ENCODE data around the gene SLC22A2. TPM values are rescaled to one million over a fixed set of nuclear protein-coding genes. Genes with fewer than 3 reads are reported as not detected.

Gene SLC22A2
- total and polyA plus RNA-seq, 2 of the 13 experiments (the other 11 are each of a cell fraction or from before 2014, with no cell fraction given): not detected

DNA sequence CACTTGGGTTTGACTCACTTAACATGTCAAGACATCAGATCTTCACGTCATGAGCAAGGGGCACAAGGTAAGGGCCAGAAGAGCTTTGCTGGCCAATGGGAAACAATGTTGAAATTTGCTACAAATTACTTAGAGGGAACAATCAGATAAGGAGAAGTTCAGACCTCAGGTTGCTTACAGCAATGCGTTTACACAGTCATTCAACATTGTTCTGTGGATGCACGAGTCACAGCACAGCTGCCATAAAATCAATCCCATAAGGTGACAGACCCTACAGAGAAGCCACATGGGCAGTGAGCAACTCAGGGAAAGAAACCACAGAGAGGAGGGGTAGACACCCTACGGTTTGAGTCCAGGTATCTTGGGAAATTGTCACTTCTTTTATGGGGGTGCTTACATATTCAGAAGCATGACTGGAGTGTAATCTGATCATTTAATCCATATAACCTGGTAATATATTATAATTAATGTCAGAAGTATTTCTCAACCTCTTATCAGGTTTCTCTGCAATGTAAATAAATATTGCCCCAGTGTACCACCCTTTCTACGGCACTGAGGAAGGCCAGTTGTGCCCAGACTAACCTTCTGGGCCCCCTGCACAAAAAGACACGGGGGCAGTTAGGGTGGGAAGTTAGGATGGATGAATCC, 2.3 kb upstream of the SLC22A2 start:
- Histone ChIP-seq H3K4me2 (ENCODE audit: low read depth, low read length) (no peak overlapping the region), H4K20me1 (ENCODE audit: insufficient read depth, low read length) (no peaks in the 10 kb centered on the region), H2AFZ (ENCODE audit: low read length) (no peak overlapping the region), H3K27me3 (ENCODE audit: control insufficient read depth in 1 of 2, insufficient read depth in 2 of 2, low read length in 2 of 2) (peaks cover 5 to 20% of the 10 kb centered on the region in 2 experiments; a peak in 3 of 5 replicates), H3K36me3 (replicated peaks in 1 of 2; ENCODE audit: control insufficient read depth in 1 of 2, insufficient read depth in 2 of 2, low read length in 2 of 2) (no peaks in the 10 kb centered on the region), H3K9me3 (ENCODE audit: low read length) (no peaks in the 10 kb centered on the region), H3K4me3 (replicated peaks in 1 of 3; ENCODE audit: insufficient read depth in 1 of 3, low read depth in 2 of 3, low read length in 3 of 3) (no peak overlapping the region), H3K4me1 (ENCODE audit: insufficient read depth, low read length) (peaks cover 14% of the 10 kb centered on the region), H3K9ac (ENCODE audit: insufficient read depth, low read depth, low read length) (no peak overlapping the region), H3K79me2 (ENCODE audit: insufficient read depth, low read length) (no peaks in the 10 kb centered on the region), H3K27ac (ENCODE audit: extremely low read length, insufficient read depth, low read length) (no peak overlapping the region)
- ATAC-seq (no peak), FAIRE-seq (no peak), DNase-seq (ENCODE audit: low spot score) (no peak)
- BruUV-seq (replicated peaks): no TSS peak
- POLR2A ChIA-PET: no interaction called here
- in situ Hi-C loops (cut with HindIII; ENCODE audit: extremely low pct_ligation_motif_present, low pct_unique_long_range_greater_than_20kb): no loop called here
- TF ChIP-seq ARNTL (CRISPR knock-in tag; IDR thresholded peaks at IDR 0.05): no peak
- no peak for TF ChIP-seq ZNF562 (CRISPR knock-in tag; IDR thresholded peaks at IDR 0.05; ENCODE audit: borderline replicate concordance)
- no peak for TF ChIP-seq PREB (CRISPR knock-in tag; IDR thresholded peaks at IDR 0.05)
- no peak for TF ChIP-seq ZNF749 (CRISPR knock-in tag; IDR thresholded peaks at IDR 0.05; ENCODE audit: borderline replicate concordance)
- TF ChIP-seq ZSCAN31 (CRISPR knock-in tag; IDR thresholded peaks at IDR 0.05; ENCODE audit: low read depth): no peak
- TF ChIP-seq GATAD2A (CRISPR knock-in tag; IDR thresholded peaks at IDR 0.05): no peak
- TF ChIP-seq ZFX (CRISPR knock-in tag; IDR thresholded peaks at IDR 0.05; ENCODE audit: low read depth): no peak
- TF ChIP-seq ELF1 (CRISPR knock-in tag; IDR thresholded peaks at IDR 0.05): no peak
- no peak for TF ChIP-seq NFIC (IDR thresholded peaks at IDR 0.05; ENCODE audit: low read length)
- TF ChIP-seq KLF15 (CRISPR knock-in tag; IDR thresholded peaks at IDR 0.05; ENCODE audit: borderline replicate concordance): no peak
- TF ChIP-seq, protein P1, sequence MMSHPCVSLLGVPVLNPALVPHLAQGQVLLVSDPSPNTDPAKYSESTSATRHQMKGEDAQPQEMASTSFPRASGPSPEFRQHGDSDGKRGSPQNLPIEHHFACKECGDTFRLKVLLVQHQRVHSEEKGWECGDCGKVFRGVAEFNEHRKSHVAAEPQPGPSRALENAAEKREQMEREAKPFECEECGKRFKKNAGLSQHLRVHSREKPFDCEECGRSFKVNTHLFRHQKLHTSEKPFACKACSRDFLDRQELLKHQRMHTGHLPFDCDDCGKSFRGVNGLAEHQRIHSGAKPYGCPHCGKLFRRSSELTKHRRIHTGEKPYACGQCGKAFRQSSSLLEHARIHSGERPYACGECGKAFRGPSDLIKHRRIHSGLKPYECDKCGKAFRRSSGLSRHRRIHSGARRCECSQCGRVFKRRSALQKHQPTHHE (CRISPR knock-in tag; IDR thresholded peaks at IDR 0.05; ENCODE audit: borderline replicate concordance): no peak
- no peak for TF ChIP-seq ZNF136 (CRISPR knock-in tag; IDR thresholded peaks at IDR 0.05; ENCODE audit: low read depth)
- no peak for TF ChIP-seq NPAS2 (CRISPR knock-in tag; IDR thresholded peaks at IDR 0.05; ENCODE audit: borderline replicate concordance)
- no peak for TF ChIP-seq ZC3H4 (CRISPR knock-in tag; IDR thresholded peaks at IDR 0.05; ENCODE audit: borderline replicate concordance)
- TF ChIP-seq TBL1XR1 (IDR thresholded peaks at IDR 0.05; ENCODE audit: borderline replicate concordance, low read length, partially characterized antibody): no peak
- TF ChIP-seq, protein P2, sequence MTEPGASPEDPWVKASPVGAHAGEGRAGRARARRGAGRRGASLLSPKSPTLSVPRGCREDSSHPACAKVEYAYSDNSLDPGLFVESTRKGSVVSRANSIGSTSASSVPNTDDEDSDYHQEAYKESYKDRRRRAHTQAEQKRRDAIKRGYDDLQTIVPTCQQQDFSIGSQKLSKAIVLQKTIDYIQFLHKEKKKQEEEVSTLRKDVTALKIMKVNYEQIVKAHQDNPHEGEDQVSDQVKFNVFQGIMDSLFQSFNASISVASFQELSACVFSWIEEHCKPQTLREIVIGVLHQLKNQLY (CRISPR knock-in tag; IDR thresholded peaks at IDR 0.05): no peak
- 13% methylated on average over 6 of the region's 6 CpGs for WGBS (ENCODE audit: low lambda C conversion rate)
- CTCF ChIA-PET (ENCODE audit: low intra/inter-chr PET ratio, low total read pairs): no interaction called here
- intact Hi-C loops (cut with micrococcal nuclease; ENCODE audit: unreplicated experiment): no loop called here

Measured in HepG2 (cell line).